ENCODE data around the gene CCN2. TPM values are rescaled to one million over a fixed set of nuclear protein-coding genes. Genes with fewer than 3 reads are reported as not detected.

The CCN2 gene
- polyA plus RNA-seq, 1 of the 3 experiments (the other 2 are of a cell fraction): 709 TPM

DNA sequence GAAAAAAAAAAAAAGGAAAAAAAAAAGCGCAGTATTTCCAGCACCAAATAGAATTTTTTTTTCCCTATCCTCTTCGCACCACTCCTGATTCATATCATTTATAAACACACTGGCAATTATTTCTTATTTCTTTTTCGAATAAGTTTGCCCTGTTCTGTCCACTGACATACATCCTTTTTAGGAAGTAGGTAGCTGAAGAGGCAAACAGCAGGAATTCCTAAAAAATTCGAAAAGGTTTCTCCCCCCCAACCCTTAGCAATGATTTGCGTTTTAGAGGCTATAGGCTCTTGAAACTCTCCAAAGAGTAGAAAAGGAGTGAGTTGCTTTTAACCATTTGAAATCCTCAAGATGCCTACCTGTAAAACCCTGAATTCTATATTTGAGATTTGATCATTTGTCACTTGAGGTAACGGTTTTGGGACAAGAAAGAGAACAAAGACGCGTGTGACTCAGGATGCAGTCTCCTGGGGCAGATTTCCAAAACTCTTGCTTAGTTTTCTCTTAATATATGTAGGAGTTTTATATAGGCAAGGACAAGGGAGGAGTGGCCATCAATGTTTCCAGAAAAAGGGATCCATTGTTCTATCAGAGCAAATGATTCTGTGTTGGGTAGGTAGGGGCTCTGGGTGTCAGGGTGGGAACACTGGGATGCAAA, 531 bp upstream of the CCN2 start:
- Histone ChIP-seq H3F3A (replicated peaks; ENCODE audit: insufficient read depth) (peaks cover 55% of the 10 kb centered on the region), H3K36me3 (replicated peaks in 1 of 2; ENCODE audit: control insufficient read depth in 1 of 2, insufficient read depth in 2 of 2, low read length in 1 of 2) (peaks cover 12 to 24% of the 10 kb centered on the region in 2 experiments), H3K4me3 (ENCODE audit: low read depth in 2 of 2, low read length in 1 of 2) (peak overlapping the region; percentile 69 to 80; a peak in 3 of 4 replicates), H3K9me3 (no peaks in the 10 kb centered on the region), H4K20me1 (ENCODE audit: insufficient read depth) (peaks cover 26% of the 10 kb centered on the region), H3K79me2 (ENCODE audit: insufficient read depth) (peaks cover 45% of the 10 kb centered on the region), H3K27me3 (ENCODE audit: insufficient read depth) (no peaks in the 10 kb centered on the region), H3K9ac (peak overlapping the region; percentile 98), H2AFZ (ENCODE audit: low read depth) (peak overlapping the region; percentile 38; the same call in 1 of the 2 replicates), H3K9me2 (no peaks in the 10 kb centered on the region), H3K4me2 (peak overlapping the region; percentile 80), H3K4me1 (ENCODE audit: control insufficient read depth in 1 of 2, insufficient read depth in 2 of 2, low read depth in 1 of 2, low read length in 1 of 2) (peaks cover 7 to 37% of the 10 kb centered on the region in 2 experiments), H3K27ac (ENCODE audit: low read depth in 2 of 2, low read length in 1 of 2) (peak overlapping the region; percentile 65 to 97)
- DNase-seq: no peak
- TF ChIP-seq, protein P1, sequence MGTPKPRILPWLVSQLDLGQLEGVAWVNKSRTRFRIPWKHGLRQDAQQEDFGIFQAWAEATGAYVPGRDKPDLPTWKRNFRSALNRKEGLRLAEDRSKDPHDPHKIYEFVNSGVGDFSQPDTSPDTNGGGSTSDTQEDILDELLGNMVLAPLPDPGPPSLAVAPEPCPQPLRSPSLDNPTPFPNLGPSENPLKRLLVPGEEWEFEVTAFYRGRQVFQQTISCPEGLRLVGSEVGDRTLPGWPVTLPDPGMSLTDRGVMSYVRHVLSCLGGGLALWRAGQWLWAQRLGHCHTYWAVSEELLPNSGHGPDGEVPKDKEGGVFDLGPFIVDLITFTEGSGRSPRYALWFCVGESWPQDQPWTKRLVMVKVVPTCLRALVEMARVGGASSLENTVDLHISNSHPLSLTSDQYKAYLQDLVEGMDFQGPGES (IDR thresholded peaks at IDR 0.05; ENCODE audit: low read depth, low read length): no peak
- no peak for TF ChIP-seq TEAD4 (IDR thresholded peaks at IDR 0.05; ENCODE audit: borderline replicate concordance, insufficient read depth)
- TF ChIP-seq NFIC (IDR thresholded peaks at IDR 0.05; ENCODE audit: borderline replicate concordance): no peak
- TF ChIP-seq RXRA (IDR thresholded peaks at IDR 0.05; ENCODE audit: borderline replicate concordance, low read depth): no peak
- TF ChIP-seq RFX5 (IDR thresholded peaks at IDR 0.05; ENCODE audit: low read length): no peak
- TF ChIP-seq FOXM1 (IDR thresholded peaks at IDR 0.05; ENCODE audit: low read depth): no peak
- TF ChIP-seq EZH2phosphoT487 (IDR thresholded peaks at IDR 0.05; ENCODE audit: borderline replicate concordance, low read depth): no peak
- TF ChIP-seq YY1 (IDR thresholded peaks at IDR 0.05; ENCODE audit: low read depth): no peak
- CTCF ChIA-PET: interaction anchor here (0.6 to 0.9 kb wide), 2 partner anchors 27 to 571 kb away, joined by 3 to 4 read pairs; no protein-coding TSS in a partner anchor
- 13% methylated on average over 8 of the region's 8 CpGs for WGBS (ENCODE audit: low lambda C conversion rate)
- POLR2A ChIA-PET: no interaction called here

DNA sequence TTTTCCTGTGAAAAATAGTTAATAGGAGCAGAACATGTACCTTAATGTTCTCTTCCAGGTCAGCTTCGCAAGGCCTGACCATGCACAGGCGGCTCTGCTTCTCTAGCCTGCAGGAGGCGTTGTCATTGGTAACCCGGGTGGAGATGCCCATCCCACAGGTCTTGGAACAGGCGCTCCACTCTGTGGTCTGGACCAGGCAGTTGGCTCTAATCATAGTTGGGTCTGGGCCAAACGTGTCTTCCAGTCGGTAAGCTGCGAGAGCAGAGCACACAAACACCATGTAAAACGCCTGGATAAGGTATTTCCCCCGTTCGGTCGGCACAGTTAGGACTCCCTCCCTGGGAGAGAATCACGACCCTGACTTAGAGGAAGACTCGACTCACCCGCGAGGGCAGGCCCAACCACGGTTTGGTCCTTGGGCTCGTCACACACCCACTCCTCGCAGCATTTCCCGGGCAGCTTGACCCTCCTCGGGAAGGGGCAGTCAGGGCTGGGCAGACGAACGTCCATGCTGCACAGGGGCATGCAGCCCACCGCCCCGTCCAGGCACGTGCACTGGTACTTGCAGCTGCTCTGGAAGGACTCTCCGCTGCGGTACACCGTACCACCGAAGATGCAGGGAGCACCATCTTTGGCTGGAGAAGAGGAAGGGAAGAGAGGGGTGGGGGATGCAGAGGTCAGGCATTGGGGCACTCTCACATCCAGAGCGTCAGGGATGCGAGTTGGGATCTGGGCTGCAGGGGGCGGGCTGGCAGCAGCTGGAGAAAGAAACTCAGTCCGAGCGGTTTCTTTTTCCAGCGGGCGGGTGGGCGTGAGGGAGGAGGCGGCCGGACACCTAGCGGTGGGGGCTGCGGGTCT, 1.0 kb downstream of the CCN2 start:
- ChIA-PET POLR2A (no interaction called here), CTCF (interaction anchor here (0.7 to 1.8 kb wide), 5 partner anchors 9 to 266 kb away, joined by 3 to 7 read pairs (median 4); no protein-coding TSS in a partner anchor)
- H3K79me2 ChIP-seq (ENCODE audit: insufficient read depth): peaks cover 45% of the 10 kb centered on the region
- H3K9me2 ChIP-seq: no peaks in the 10 kb centered on the region
- H3K27ac ChIP-seq (ENCODE audit: low read depth in 2 of 2, low read length in 1 of 2): peak overlapping the region; percentile 70 to 97
- peak overlapping the region; percentile 81 for H3K4me2 ChIP-seq
- 0% methylated on average over 10 of the region's 42 CpGs for WGBS (ENCODE audit: low lambda C conversion rate)
- H3K4me1 ChIP-seq (ENCODE audit: control insufficient read depth in 1 of 2, insufficient read depth in 2 of 2, low read depth in 1 of 2, low read length in 1 of 2): peaks cover 7 to 32% of the 10 kb centered on the region in 2 experiments
- peaks cover 70% of the 10 kb centered on the region for H3F3A ChIP-seq (replicated peaks; ENCODE audit: insufficient read depth)
- no peaks in the 10 kb centered on the region for H3K27me3 ChIP-seq (ENCODE audit: insufficient read depth)
- no peaks in the 10 kb centered on the region for H3K9me3 ChIP-seq
- peak; percentile 74 for DNase-seq
- H3K36me3 ChIP-seq (replicated peaks in 1 of 2; ENCODE audit: control insufficient read depth in 1 of 2, insufficient read depth in 2 of 2, low read length in 1 of 2): peaks cover 12 to 24% of the 10 kb centered on the region in 2 experiments
- H4K20me1 ChIP-seq (ENCODE audit: insufficient read depth): peaks cover 26% of the 10 kb centered on the region
- H3K9ac ChIP-seq: peak overlapping the region; percentile 98
- H3K4me3 ChIP-seq (ENCODE audit: low read depth in 2 of 2, low read length in 1 of 2): peak overlapping the region; percentile 69 to 80
- H2AFZ ChIP-seq (ENCODE audit: low read depth): no peak overlapping the region
- no peak for TF ChIP-seq EZH2phosphoT487 (IDR thresholded peaks at IDR 0.05; ENCODE audit: borderline replicate concordance, low read depth)
- peak; percentile 31; the same call in 1 of the 2 replicates for TF ChIP-seq SMC3 (IDR thresholded peaks at IDR 0.05; ENCODE audit: low read depth, low read length)
- no peak for TF ChIP-seq CHD2 (IDR thresholded peaks at IDR 0.05; ENCODE audit: low read length, partially characterized antibody)
- peak; percentile 85 for TF ChIP-seq NFIC (IDR thresholded peaks at IDR 0.05; ENCODE audit: borderline replicate concordance)
- TF ChIP-seq, protein P2, sequence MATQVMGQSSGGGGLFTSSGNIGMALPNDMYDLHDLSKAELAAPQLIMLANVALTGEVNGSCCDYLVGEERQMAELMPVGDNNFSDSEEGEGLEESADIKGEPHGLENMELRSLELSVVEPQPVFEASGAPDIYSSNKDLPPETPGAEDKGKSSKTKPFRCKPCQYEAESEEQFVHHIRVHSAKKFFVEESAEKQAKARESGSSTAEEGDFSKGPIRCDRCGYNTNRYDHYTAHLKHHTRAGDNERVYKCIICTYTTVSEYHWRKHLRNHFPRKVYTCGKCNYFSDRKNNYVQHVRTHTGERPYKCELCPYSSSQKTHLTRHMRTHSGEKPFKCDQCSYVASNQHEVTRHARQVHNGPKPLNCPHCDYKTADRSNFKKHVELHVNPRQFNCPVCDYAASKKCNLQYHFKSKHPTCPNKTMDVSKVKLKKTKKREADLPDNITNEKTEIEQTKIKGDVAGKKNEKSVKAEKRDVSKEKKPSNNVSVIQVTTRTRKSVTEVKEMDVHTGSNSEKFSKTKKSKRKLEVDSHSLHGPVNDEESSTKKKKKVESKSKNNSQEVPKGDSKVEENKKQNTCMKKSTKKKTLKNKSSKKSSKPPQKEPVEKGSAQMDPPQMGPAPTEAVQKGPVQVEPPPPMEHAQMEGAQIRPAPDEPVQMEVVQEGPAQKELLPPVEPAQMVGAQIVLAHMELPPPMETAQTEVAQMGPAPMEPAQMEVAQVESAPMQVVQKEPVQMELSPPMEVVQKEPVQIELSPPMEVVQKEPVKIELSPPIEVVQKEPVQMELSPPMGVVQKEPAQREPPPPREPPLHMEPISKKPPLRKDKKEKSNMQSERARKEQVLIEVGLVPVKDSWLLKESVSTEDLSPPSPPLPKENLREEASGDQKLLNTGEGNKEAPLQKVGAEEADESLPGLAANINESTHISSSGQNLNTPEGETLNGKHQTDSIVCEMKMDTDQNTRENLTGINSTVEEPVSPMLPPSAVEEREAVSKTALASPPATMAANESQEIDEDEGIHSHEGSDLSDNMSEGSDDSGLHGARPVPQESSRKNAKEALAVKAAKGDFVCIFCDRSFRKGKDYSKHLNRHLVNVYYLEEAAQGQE (IDR thresholded peaks at IDR 0.05; ENCODE audit: low read depth, low read length): no peak
- TF ChIP-seq, protein P1 (IDR thresholded peaks at IDR 0.05; ENCODE audit: low read depth, low read length): no peak
- TF ChIP-seq RCOR1 (IDR thresholded peaks at IDR 0.05; ENCODE audit: low read length): no peak
- no peak for TF ChIP-seq FOSL2 (IDR thresholded peaks at IDR 0.05; ENCODE audit: borderline replicate concordance, low read depth)
- TF ChIP-seq, protein P3, sequence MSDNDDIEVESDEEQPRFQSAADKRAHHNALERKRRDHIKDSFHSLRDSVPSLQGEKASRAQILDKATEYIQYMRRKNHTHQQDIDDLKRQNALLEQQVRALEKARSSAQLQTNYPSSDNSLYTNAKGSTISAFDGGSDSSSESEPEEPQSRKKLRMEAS (IDR thresholded peaks at IDR 0.05; ENCODE audit: low read depth): peak; percentile 77
- no peak; the same call in 1 of the 2 replicates for TF ChIP-seq MEF2A (IDR thresholded peaks at IDR 0.05; ENCODE audit: borderline replicate concordance, low read depth)
- TF ChIP-seq NRF1 (IDR thresholded peaks at IDR 0.05; ENCODE audit: low read depth, low read length): no peak
- peak; percentile 39 for TF ChIP-seq RAD21 (IDR thresholded peaks at IDR 0.05; ENCODE audit: low read length)
- TF ChIP-seq YY1 (IDR thresholded peaks at IDR 0.05; ENCODE audit: low read depth): no peak
- no peak for TF ChIP-seq TEAD4 (IDR thresholded peaks at IDR 0.05; ENCODE audit: borderline replicate concordance, insufficient read depth)

Measured in SK-N-SH (cell line).